ENCODE results near the gene ORAI1. TPM values are rescaled to one million over a fixed set of nuclear protein-coding genes. Genes with fewer than 3 reads are reported as not detected.
A peak's percentile ranks its signal among the peaks of the same experiment; 100 is the strongest.
"Not testable (repeated sequence)": the region's sequence is repeated elsewhere in the genome, so short reads cannot be mapped to it uniquely, and the experiment has no call there.

ORAI1 gene
- total RNA-seq, 2 experiments from 2014 or later: 39.7 to 42.3 TPM

- no peaks in the 10 kb centered on the region for H3K27me3 Mint-ChIP-seq
- Histone ChIP-seq H3K4me1 (ENCODE audit: insufficient read depth, low read length) (peaks cover 52% of the 10 kb centered on the region), H3K27me3 (ENCODE audit: control insufficient read depth in 1 of 2, insufficient read depth in 2 of 2, low read length in 2 of 2) (no peaks in the 10 kb centered on the region), H3K9me3 (ENCODE audit: control insufficient read depth in 1 of 2, insufficient read depth in 1 of 2, low read length in 2 of 2) (no peaks in the 10 kb centered on the region), H3K4me3 (ENCODE audit: low read length) (peak overlapping the region; percentile 63), H3K36me3 (ENCODE audit: insufficient read depth, low read length) (no peaks in the 10 kb centered on the region), H3K27ac (ENCODE audit: low read depth in 1 of 2, low read length in 2 of 2) (peak overlapping the region; percentile 53 to 79)
- ChIA-PET CTCF (interaction anchor here (0.8 to 4.8 kb wide), 6 partner anchors 8 to 90 kb away, joined by 4 to 20 read pairs (median 5); partner anchors contain the start of gene ORAI1), POLR2A (interaction anchor here (0.6 to 6.6 kb wide), 6 partner anchors 8 to 220 kb away, joined by 3 to 147 read pairs (median 36); partner anchors contain the start of genes MORN3, ORAI1 and SETD1B)
- intact Hi-C loops (cut with DNase I, micrococcal nuclease): loop anchor here (1.0 to 5.0 kb wide), 4 partner anchors 7 to 90 kb away; no protein-coding TSS in a partner anchor
- peak overlapping the region; percentile 98 for H3K4me3 Mint-ChIP-seq
- H3K9me3 Mint-ChIP-seq: no peaks in the 10 kb centered on the region
- DNase-seq: peak in 4 of 14 experiments; percentile 34 to 60 (median 52)
- TF ChIP-seq, protein P1, sequence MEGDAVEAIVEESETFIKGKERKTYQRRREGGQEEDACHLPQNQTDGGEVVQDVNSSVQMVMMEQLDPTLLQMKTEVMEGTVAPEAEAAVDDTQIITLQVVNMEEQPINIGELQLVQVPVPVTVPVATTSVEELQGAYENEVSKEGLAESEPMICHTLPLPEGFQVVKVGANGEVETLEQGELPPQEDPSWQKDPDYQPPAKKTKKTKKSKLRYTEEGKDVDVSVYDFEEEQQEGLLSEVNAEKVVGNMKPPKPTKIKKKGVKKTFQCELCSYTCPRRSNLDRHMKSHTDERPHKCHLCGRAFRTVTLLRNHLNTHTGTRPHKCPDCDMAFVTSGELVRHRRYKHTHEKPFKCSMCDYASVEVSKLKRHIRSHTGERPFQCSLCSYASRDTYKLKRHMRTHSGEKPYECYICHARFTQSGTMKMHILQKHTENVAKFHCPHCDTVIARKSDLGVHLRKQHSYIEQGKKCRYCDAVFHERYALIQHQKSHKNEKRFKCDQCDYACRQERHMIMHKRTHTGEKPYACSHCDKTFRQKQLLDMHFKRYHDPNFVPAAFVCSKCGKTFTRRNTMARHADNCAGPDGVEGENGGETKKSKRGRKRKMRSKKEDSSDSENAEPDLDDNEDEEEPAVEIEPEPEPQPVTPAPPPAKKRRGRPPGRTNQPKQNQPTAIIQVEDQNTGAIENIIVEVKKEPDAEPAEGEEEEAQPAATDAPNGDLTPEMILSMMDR (IDR thresholded peaks at IDR 0.05): no peak
- H3K4me1 Mint-ChIP-seq (ENCODE audit: low read depth): peaks cover 49% of the 10 kb centered on the region
- ATAC-seq (ENCODE audit: poor library complexity): no peak
- peak overlapping the region; percentile 98 for H3K27ac Mint-ChIP-seq
- peaks cover 6% of the 10 kb centered on the region for H3K36me3 Mint-ChIP-seq (ENCODE audit: low read depth)
These were observed 44.5 kb upstream of the ORAI1 start for GRCh38 chr12:121581686-121582429.

DNA sequence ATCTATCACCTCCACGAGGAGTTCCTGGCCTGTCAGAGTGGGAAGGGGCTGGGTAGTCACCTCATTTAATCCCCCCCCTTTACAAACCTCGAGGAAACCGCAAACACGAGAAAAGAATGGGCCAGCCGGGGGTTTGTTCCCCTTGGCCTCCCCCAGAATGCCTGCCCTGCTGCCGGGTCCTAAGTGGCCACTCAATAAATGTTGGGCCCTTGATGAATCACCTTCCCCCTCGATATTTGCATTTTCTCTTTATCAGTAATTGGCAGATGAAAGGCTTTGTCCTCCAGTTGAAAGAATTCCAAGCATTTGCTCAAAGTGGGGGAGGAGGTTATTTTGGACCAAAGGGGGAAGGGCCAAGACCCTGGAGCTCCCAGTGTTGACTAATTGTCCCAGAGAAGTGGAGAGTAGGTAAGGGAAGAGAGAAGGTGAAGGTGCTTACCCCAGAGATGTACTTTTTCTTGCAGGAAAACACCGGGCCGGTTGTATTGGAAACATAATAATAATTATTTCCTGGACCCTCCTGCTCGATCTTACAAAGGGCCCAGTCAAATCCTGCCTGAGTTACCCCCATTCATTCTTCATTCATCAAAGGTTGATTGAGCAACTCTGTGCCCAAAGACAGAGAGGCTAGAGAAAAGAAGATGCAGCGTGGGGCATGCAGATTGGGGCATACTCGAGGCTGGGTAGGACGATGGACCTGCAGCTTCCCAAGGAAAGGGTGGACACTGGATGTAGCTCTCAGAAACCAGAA lies 43.6 kb upstream of the ORAI1 start:
- Histone ChIP-seq H3K27ac (ENCODE audit: low read depth in 1 of 2, low read length in 2 of 2) (peak overlapping the region; percentile 62 to 79), H3K4me1 (ENCODE audit: insufficient read depth, low read length) (peaks cover 45% of the 10 kb centered on the region), H3K36me3 (ENCODE audit: insufficient read depth, low read length) (no peaks in the 10 kb centered on the region), H3K9me3 (ENCODE audit: control insufficient read depth in 1 of 2, insufficient read depth in 1 of 2, low read length in 2 of 2) (no peaks in the 10 kb centered on the region), H3K4me3 (ENCODE audit: low read length) (peak overlapping the region; percentile 63), H3K27me3 (ENCODE audit: control insufficient read depth in 1 of 2, insufficient read depth in 2 of 2, low read length in 2 of 2) (no peaks in the 10 kb centered on the region)
- ChIA-PET CTCF (interaction anchor here (0.6 to 4.8 kb wide), 3 partner anchors 30 to 211 kb away, joined by 3 to 20 read pairs (median 12); partner anchors contain the start of genes ORAI1 and RHOF), POLR2A (interaction anchor here (0.6 to 1.5 kb wide), 4 partner anchors 14 to 1382 kb away, joined by 3 to 6 read pairs (median 4); partner anchors contain the start of gene RPLP0)
- ATAC-seq (ENCODE audit: poor library complexity) (no peak), DNase-seq (no peak)
- H3K27ac Mint-ChIP-seq: peak overlapping the region; percentile 98
- H3K9me3 Mint-ChIP-seq: no peaks in the 10 kb centered on the region
- TF ChIP-seq, protein P1 (IDR thresholded peaks at IDR 0.05): no peak
- H3K4me1 Mint-ChIP-seq (ENCODE audit: low read depth): peaks cover 41% of the 10 kb centered on the region
- no peaks in the 10 kb centered on the region for H3K27me3 Mint-ChIP-seq
- H3K4me3 Mint-ChIP-seq: peak overlapping the region; percentile 98
- H3K36me3 Mint-ChIP-seq (ENCODE audit: low read depth): peaks cover 6% of the 10 kb centered on the region
- intact Hi-C loops (cut with DNase I, micrococcal nuclease): loop anchor here in 1 of 2 experiments (5.0 kb wide), 1 partner anchor 90 kb away; no protein-coding TSS in a partner anchor

- not testable (repeated sequence) for H3K36me3 ChIP-seq (ENCODE audit: insufficient read depth, low read length); DNase-seq; H3K27me3 ChIP-seq (ENCODE audit: control insufficient read depth in 1 of 2, insufficient read depth in 2 of 2, low read length in 2 of 2); H3K9me3 Mint-ChIP-seq; H3K4me3 ChIP-seq (ENCODE audit: low read length); ATAC-seq (ENCODE audit: poor library complexity); H3K27me3 Mint-ChIP-seq; H3K36me3 Mint-ChIP-seq (ENCODE audit: low read depth); H3K9me3 ChIP-seq (ENCODE audit: control insufficient read depth in 1 of 2, insufficient read depth in 1 of 2, low read length in 2 of 2)
- intact Hi-C loops (cut with DNase I, micrococcal nuclease): loop anchor here in 1 of 2 experiments (5.0 kb wide), 1 partner anchor 89 kb away; no protein-coding TSS in a partner anchor
- H3K4me1 ChIP-seq (ENCODE audit: insufficient read depth, low read length): peaks cover 41% of the 10 kb centered on the region
- Mint-ChIP-seq H3K4me1 (ENCODE audit: low read depth) (peaks cover 41% of the 10 kb centered on the region), H3K4me3 (peak overlapping the region; percentile 9), H3K27ac (peak overlapping the region; percentile 98)
- POLR2A ChIA-PET: interaction anchor here (1.0 to 1.5 kb wide), 3 partner anchors 44 to 1382 kb away, joined by 3 to 6 read pairs (median 4); partner anchors contain the start of gene RPLP0
- CTCF ChIA-PET: interaction anchor here (0.6 to 2.7 kb wide), 2 partner anchors 30 to 210 kb away, joined by 3 to 12 read pairs; partner anchors contain the start of gene RHOF
- peak overlapping the region in 1 of 2 donors; percentile 79 for H3K27ac ChIP-seq (ENCODE audit: low read depth in 1 of 2, low read length in 2 of 2)
These were observed 43.0 kb upstream of the ORAI1 start for GRCh38 chr12:121583334-121583661.

- CTCF ChIA-PET; H3K9me3 Mint-ChIP-seq; H3K4me3 Mint-ChIP-seq; POLR2A ChIA-PET; H3K36me3 Mint-ChIP-seq (ENCODE audit: low read depth); H3K27me3 Mint-ChIP-seq; ATAC-seq (ENCODE audit: poor library complexity); H3K4me3 ChIP-seq (ENCODE audit: low read length); H3K36me3 ChIP-seq (ENCODE audit: insufficient read depth, low read length); H3K9me3 ChIP-seq (ENCODE audit: control insufficient read depth in 1 of 2, insufficient read depth in 1 of 2, low read length in 2 of 2); H3K27ac ChIP-seq (ENCODE audit: low read depth in 1 of 2, low read length in 2 of 2); H3K27me3 ChIP-seq (ENCODE audit: control insufficient read depth in 1 of 2, insufficient read depth in 2 of 2, low read length in 2 of 2); DNase-seq: not testable (repeated sequence)
- Mint-ChIP-seq H3K4me1 (ENCODE audit: low read depth) (peaks cover 45% of the 10 kb centered on the region), H3K27ac (peak overlapping the region; percentile 53)
- H3K4me1 ChIP-seq (ENCODE audit: insufficient read depth, low read length): peaks cover 49% of the 10 kb centered on the region
- intact Hi-C loops (cut with DNase I, micrococcal nuclease): loop anchor here in 1 of 2 experiments (5.0 kb wide), 1 partner anchor 87 kb away; no protein-coding TSS in a partner anchor
These were observed 41.4 kb upstream of the ORAI1 start for GRCh38 chr12:121584885-121585284.

All from CD4-positive, alpha-beta T cell (primary cell).